Suprapubic skin (tissue), 4 donors: ENCODE data around the gene HMOX2. TPM values are rescaled to one million over a fixed set of nuclear protein-coding genes. Genes with fewer than 3 reads are reported as not detected.

ENCODE experiments used
- DNase-seq, 2 donors: peaks; one replicate each; pipeline ENCODE4 v3.0.0-alpha.2; 2019; ENCODE audit warnings: low spot score in 2 of 2
- H3K27ac ChIP-seq: fragments of 200-600 bp; sonication (generic); one replicate; pipeline ENCODE4 v1.5.1; 2019
- H3K27me3 ChIP-seq: fragments of 200-600 bp; sonication (generic); one replicate; pipeline ENCODE4 v1.5.1; 2019
- H3K36me3 ChIP-seq: fragments of 200-600 bp; sonication (generic); one replicate; pipeline ENCODE4 v1.5.1; 2019
- H3K4me1 ChIP-seq: fragments of 200-600 bp; sonication (generic); one replicate; pipeline ENCODE4 v1.5.1; 2019
- H3K4me3 ChIP-seq: fragments of 200-600 bp; sonication (generic); one replicate; pipeline ENCODE4 v1.5.1; 2019; ENCODE audit warnings: mild to moderate bottlenecking
- H3K9me3 ChIP-seq: fragments of 200-600 bp; sonication (generic); one replicate; pipeline ENCODE4 v1.5.1; 2019
- EP300 ChIP-seq: sonication (generic); formaldehyde crosslinking; IDR thresholded peaks from one replicate; pipeline ENCODE4 v1.6.1; 2017; ENCODE audit warnings: antibody characterized with exemption
- POLR2A ChIP-seq, 2 donors: fragments of 450-650 bp; IDR thresholded peaks; one replicate each; pipeline ENCODE4 v1.6.1; 2017; ENCODE audit warnings: antibody characterized with exemption in 2 of 2, mild to moderate bottlenecking in 2 of 2, moderate library complexity in 2 of 2
- POLR2AphosphoS5 ChIP-seq, 3 donors: sonication (generic); formaldehyde crosslinking; IDR thresholded peaks; one replicate each; pipeline ENCODE4 v1.6.1; 2017; ENCODE audit warnings: antibody characterized with exemption in 3 of 3
- WGBS: methylation state at CpG from one replicate; pipeline ENCODE4 v1.1.5; 2018; 5-methylcytosine and 5-hydroxymethylcytosine counted together
- total RNA-seq, 4 donors: library from RNA; depleted of rRNA; stranded (reverse); fragments of >200 nt; gene quantifications; one replicate each; pipeline ENCODE4 v1.1.0, GENCODE V29; 2016
- TF ChIP-seq, protein P1 (sequence below), 2 donors: fragments of 200-600 bp in 1 of 2; fragments of 450-650 bp in 1 of 2; sonication (generic) in 1 of 2; IDR thresholded peaks; one replicate each; pipeline ENCODE4 v1.5.1; 2016 to 2019; ENCODE audit warnings: antibody characterized with exemption in 2 of 2, mild to moderate bottlenecking in 1 of 2, moderate library complexity in 1 of 2

The HMOX2 gene
- total RNA-seq, 4 donors from 2014 or later, result 43.6 to 64.3 (median 52.7) TPM

DNA sequence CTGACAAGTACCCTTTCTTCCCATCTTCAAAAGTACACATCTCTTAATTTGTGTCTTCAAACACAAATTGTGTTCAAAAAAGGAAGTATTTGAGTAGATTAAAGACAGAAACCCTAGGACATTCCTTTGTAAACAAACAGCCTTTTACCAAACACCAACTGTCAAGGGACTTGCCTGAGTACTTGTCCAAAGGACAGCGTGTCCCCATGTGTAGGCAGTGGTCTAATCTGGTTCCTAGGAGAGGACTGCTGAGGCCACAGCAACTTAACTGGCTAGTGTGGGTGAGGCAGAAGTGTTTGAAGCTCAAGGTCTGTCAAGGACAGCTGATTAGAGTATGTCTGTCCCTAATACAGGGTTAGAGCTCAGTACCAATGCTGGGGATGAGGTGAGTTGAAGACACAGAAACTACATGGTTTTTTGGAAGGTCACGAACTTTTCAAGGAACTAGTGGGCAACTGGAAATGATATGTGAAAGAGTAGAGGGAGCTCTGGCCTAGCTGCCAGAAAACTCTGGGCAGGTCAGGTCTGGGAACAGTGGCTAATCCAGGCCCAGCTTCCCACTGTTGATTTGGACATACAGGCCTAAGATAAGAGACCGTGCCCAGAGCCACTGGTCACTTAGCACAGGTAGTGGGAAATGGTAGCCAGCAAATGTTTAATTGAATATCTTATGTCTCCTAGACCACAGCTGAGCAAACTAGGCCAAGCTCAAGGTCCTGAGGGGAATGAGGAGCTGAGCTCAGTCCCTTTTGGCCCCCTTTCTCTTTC lies 10.1 kb downstream of the HMOX2 start:
- Histone ChIP-seq H3K4me3 (no peak overlapping the region), H3K27me3 (no peaks in the 10 kb centered on the region), H3K36me3 (peaks cover 28% of the 10 kb centered on the region), H3K27ac (peak overlapping the region; percentile 89), H3K4me1 (peaks cover 22% of the 10 kb centered on the region), H3K9me3 (no peaks in the 10 kb centered on the region)
- DNase-seq, result no peak
- 92% methylated on average over 3 of the region's 3 CpGs for WGBS
- TF ChIP-seq POLR2A (IDR thresholded peaks at IDR 0.05), result no peak
- TF ChIP-seq, protein P1, sequence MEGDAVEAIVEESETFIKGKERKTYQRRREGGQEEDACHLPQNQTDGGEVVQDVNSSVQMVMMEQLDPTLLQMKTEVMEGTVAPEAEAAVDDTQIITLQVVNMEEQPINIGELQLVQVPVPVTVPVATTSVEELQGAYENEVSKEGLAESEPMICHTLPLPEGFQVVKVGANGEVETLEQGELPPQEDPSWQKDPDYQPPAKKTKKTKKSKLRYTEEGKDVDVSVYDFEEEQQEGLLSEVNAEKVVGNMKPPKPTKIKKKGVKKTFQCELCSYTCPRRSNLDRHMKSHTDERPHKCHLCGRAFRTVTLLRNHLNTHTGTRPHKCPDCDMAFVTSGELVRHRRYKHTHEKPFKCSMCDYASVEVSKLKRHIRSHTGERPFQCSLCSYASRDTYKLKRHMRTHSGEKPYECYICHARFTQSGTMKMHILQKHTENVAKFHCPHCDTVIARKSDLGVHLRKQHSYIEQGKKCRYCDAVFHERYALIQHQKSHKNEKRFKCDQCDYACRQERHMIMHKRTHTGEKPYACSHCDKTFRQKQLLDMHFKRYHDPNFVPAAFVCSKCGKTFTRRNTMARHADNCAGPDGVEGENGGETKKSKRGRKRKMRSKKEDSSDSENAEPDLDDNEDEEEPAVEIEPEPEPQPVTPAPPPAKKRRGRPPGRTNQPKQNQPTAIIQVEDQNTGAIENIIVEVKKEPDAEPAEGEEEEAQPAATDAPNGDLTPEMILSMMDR (IDR thresholded peaks at IDR 0.05), result no peak
- no peak for TF ChIP-seq EP300
- TF ChIP-seq POLR2AphosphoS5 (IDR thresholded peaks at IDR 0.05), result peak in 2 of 3 donors; percentile 46 to 69

DNA sequence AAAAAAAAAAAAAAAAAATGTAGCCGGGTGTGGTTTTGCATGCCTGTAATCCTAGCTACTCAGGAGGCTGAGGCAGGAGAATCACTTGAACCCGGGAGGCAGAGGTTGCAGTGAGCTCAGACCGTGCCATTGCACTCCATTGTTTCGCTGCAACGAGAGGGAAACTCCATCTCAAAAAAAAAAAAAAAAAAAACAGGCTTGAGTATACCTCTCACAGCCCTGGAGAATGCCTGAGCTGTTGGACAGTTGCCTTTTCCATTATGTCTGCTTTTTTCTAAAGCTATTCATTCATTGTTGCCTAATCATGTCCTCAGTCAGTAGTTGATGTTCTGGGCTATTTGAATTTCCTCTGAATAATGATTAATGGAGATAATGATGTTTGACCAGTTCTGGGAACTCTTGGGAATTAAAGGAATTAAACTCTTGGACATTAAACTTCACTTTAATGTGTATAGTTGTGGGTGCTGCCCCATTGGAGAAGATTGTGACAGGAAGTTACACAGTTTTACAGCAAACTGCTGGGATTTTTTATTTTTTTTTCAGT lies 11.8 kb downstream of the HMOX2 start:
- no peaks in the 10 kb centered on the region for H3K9me3 ChIP-seq
- peaks cover 28% of the 10 kb centered on the region for H3K36me3 ChIP-seq
- H3K27ac ChIP-seq, result peak overlapping the region; percentile 28
- TF ChIP-seq POLR2A (IDR thresholded peaks at IDR 0.05) (no peak), POLR2AphosphoS5 (IDR thresholded peaks at IDR 0.05) (no peak), EP300 (no peak)
- TF ChIP-seq, protein P1 (IDR thresholded peaks at IDR 0.05), result no peak
- H3K4me1 ChIP-seq, result peaks cover 16% of the 10 kb centered on the region
- no peaks in the 10 kb centered on the region for H3K27me3 ChIP-seq
- no peak for DNase-seq
- 52% methylated on average over 5 of the region's 5 CpGs for WGBS
- no peak overlapping the region for H3K4me3 ChIP-seq

DNA sequence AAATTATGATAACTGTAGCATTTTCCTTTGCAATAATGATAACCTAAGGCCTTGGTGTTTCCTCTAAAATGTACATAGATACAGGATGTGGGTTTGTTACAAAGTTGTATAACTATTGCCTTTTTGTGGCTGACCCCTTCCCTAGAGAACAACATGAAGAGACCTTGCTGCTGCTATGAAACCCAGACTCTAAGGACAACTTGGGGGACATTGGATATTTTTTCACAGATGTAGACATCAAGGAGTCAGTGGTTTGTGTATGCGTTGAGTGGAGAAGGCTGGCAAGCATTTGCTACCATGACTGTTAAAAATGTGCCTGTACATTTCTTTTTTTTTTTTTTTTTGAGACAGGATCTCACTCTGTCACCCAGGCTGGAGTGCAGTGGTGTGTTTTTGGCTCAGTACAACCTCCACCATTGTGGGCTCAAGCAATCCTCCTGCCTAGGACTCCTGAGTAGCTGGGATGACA lies 12.3 kb downstream of the HMOX2 start:
- Histone ChIP-seq H3K27ac (peak overlapping the region; percentile 28), H3K36me3 (peaks cover 28% of the 10 kb centered on the region), H3K9me3 (no peaks in the 10 kb centered on the region), H3K27me3 (no peaks in the 10 kb centered on the region), H3K4me3 (no peak overlapping the region), H3K4me1 (peaks cover 16% of the 10 kb centered on the region)
- TF ChIP-seq POLR2A (IDR thresholded peaks at IDR 0.05) (no peak), POLR2AphosphoS5 (IDR thresholded peaks at IDR 0.05) (no peak), EP300 (no peak)
- TF ChIP-seq, protein P1 (IDR thresholded peaks at IDR 0.05), result no peak
- DNase-seq, result no peak
- WGBS, result 87% methylated on average over 1 of the region's 1 CpG

DNA sequence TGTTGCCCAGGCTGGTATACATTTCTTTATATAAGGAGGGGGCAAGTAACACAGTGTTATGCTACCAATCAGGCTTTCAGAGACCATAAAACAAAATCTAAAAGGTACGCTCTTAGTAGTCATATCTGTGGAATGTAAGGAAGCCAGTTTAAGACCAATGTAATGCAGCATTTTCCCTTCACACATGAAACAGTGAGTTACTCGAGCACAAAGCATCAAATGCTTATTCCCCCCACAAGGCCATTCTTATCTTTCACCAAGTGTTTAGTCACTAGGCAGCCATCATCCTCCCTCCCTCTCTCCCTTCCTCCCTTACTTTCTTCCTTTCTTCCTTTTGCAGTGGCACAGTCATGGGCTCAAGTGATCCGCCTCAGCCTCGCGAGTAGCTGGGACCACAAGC lies 12.8 kb downstream of the HMOX2 start:
- Histone ChIP-seq H3K27ac (peak overlapping the region; percentile 28), H3K4me3 (no peak overlapping the region), H3K9me3 (no peaks in the 10 kb centered on the region), H3K4me1 (peaks cover 16% of the 10 kb centered on the region), H3K36me3 (peaks cover 26% of the 10 kb centered on the region), H3K27me3 (no peaks in the 10 kb centered on the region)
- DNase-seq, result no peak
- whole genome bisulfite sequencing, result 95% methylated on average over 5 of the region's 5 CpGs
- TF ChIP-seq EP300 (no peak), POLR2A (IDR thresholded peaks at IDR 0.05) (no peak), POLR2AphosphoS5 (IDR thresholded peaks at IDR 0.05) (no peak)
- TF ChIP-seq, protein P1 (IDR thresholded peaks at IDR 0.05), result no peak

DNA sequence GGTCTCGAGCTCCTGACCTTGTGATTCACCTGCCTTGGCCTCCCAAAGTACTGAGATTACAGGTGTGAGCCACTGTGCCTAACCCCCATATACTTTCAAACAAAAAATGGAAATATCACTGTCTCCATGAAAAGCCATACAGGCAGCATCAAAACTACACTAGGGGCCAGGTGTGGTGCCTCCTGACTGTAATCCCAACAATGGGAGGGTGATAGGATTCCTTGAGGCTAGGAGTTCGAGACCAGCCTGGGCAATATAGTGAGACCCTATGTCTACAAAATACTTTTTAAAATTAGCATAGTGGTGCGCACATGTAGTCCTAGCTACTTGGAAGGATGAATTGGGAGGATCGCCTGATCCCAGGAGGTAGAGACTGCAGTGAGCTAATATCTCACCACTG lies 15.7 kb downstream of the HMOX2 start:
- Histone ChIP-seq H3K27me3 (no peaks in the 10 kb centered on the region), H3K27ac (no peak overlapping the region), H3K4me3 (no peak overlapping the region), H3K9me3 (no peaks in the 10 kb centered on the region), H3K4me1 (peaks cover 8% of the 10 kb centered on the region), H3K36me3 (peaks cover 18% of the 10 kb centered on the region)
- DNase-seq, result no peak
- no peak for TF ChIP-seq POLR2A (IDR thresholded peaks at IDR 0.05)
- no peak for TF ChIP-seq EP300
- TF ChIP-seq, protein P1 (IDR thresholded peaks at IDR 0.05), result no peak
- TF ChIP-seq POLR2AphosphoS5 (IDR thresholded peaks at IDR 0.05), result no peak
- WGBS, result 100% methylated on average over 4 of the region's 4 CpGs
